Stimulated activated CD8-positive, alpha-beta memory T cell treated with anti-CD3 and anti-CD28 coated beads, Interleukin-2, amount 100 ng/mL, for 1 hour (primary cell): Measurements from ENCODE around the gene UCK1.

ENCODE experiments used
- DNase-seq, 2 donors: peaks; one replicate each; pipeline ENCODE4 v3.0.0-alpha.2; 2020; ENCODE audit warnings: low read depth in 2 of 2

UCK1 gene

DNA sequence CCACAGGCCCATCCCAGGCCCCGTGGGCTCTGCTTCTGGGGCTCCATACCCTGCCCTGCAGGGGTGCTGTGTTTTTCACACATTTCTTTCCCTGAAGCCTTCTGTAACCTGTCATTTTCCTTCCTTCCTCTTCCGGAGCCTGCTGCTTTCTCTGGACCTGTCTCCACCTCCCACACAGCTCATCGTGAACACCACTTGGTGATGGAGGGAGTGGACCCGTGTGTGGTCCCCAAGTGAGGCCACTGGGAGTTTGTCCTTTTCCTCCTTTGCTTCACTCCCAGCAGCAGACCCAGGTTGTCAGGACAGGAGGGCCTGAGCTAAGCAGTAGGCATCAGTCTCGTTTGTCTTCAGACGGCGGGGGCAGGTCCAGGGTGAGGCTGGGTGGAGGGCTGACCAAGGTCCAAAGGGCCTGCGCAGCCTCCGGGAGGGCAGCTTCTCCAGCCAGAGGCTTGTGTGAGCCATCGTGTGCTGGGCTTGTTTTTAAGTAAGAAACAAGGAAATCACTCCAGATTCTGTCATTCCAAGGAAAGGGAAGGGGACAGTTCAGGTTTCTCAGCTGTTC is 34.1 kb downstream of the UCK1 start:
- DNase-seq = no peak

DNA sequence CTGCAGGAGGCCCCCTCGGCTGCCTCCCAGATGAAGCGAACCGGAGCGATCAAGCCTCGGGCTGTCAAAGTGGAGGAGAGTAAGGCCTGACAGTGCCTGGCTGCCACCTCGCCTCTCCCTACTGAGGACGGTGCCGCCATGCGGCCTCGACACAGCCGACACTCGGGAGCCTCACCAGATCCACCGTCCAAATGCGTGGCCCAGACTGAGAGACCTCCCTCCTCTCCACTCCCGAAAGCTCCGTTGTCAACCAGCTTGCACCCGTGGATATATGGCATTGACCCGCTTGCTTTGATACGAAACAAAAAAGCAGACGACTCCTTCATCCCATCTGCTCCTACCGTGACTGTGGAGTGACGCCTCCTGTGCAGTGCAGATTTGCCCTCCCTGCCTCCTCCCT is 35.3 kb downstream of the UCK1 start:
- DNase-seq = no peak

DNA sequence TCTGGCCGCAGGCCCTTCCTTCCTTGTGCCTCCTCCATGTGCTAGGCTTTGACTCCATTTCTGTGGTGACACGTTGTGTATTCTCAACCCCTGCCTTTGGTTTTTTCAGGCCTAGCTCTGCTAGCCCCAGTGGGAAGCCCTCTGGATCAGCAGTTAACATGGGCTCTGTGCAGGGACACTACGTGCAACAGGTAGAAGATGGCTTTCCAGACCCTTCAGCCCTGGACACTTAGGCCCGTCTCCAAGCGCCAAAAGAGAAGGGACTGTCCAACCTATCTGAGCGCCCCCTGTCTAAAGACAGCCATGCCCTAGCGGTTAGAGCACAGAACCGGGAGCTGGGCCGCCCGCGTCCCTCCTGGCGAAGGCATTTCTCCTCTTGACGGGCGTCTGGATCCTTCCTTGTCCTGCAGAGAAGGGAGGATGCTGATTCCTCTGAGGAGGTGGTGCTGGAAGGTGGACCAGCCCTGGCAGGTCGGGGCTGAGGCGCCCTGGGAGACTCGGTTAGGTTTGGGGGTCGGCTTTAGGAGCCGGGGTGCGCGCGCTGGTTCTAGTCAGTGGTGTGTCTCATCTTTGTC is 36.7 kb downstream of the UCK1 start:
- no peak for DNase-seq

DNA sequence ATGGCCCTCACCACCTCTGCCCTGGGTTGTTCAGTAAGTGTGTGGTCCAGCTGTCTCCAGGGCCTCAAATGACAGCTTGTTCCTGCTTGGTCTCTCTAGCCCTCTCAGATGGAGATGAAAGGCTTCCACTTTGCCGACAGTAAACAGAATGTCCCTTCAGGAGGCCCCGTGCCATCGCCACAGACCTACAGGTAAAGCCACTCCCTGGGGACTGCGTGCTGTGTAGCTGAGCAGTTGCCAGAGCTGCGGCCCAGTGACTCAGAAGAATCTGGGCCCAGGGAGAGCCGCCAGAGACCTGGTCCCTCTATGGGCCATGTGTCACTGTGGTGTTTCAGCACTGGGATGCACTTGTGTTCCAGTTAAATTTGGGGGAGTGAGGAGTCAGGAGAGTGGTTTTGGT is 39.0 kb downstream of the UCK1 start:
- no peak for DNase-seq

DNA sequence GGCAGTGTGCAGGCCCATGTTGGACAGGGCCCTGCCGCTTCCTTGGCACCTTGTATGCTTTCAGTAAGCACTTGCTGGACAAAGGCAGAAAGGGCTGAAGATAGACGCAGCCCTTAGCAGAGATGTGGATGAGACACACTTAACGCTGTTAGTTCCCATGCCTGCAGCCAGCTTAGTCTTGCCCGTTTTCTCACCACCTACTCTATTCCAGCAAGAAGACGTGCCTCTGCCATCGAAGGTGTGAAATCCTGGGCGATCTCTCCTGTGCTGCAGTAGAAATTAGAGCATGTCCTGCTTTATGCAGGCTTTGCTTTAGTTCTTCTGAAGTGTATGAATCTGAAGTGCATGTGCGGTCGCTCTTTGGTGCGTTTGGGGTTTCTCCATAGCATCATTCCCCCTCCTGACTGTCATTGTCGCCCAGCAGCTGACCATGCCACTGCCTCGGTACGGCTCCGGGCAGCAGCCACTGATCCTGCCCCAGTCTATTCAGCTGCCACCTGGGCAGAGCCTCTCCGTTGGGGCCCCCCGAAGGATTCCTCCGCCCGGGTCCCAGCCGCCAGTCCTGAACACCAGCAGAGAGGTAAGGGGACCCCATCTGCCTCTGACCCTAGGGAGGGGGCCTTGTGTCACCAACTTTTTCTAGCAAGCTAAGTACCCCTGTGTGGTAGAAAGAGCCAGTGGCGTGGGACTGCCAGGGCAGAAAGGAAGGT is 39.9 kb downstream of the UCK1 start:
- DNase-seq = no peak

DNA sequence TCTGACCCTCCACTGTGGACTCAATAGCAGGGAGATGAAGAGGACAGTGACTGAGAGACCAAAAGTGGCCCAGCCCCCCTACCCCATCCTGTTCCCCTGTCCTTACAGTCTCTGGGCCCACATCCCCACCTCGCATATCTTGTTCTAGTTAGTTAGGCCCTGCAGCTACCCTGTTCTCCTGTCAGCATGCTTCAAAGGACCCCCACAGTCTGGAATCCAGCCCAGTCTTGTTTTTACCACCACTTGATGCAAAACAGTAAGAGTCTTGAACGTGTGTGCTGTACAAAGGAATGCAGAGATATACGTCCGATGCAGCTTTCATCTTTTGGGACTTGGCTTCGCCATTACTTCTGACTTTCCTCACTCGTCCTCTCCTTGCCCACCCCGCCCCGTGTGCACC is 40.5 kb downstream of the UCK1 start:
- no peak for DNase-seq

DNA sequence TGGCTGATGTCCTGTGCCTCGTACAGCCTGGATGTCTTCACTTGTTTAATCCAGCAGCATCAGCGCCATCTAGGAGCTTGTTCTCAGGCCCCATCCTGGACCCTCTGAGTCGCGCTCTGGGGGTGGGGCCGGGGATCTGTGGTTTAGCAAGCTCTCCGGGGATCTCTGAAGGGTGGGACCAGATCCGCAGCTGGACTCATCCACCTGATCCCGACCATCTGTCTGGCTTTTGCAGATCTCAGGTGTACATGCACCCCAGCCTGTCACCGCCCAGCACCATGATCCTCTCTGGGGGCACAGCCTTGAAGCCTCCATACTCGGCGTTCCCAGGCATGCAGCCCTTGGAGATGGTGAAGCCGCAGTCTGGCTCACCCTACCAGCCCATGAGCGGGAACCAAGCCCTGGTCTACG is 43.4 kb downstream of the UCK1 start:
- no peak for DNase-seq

DNA sequence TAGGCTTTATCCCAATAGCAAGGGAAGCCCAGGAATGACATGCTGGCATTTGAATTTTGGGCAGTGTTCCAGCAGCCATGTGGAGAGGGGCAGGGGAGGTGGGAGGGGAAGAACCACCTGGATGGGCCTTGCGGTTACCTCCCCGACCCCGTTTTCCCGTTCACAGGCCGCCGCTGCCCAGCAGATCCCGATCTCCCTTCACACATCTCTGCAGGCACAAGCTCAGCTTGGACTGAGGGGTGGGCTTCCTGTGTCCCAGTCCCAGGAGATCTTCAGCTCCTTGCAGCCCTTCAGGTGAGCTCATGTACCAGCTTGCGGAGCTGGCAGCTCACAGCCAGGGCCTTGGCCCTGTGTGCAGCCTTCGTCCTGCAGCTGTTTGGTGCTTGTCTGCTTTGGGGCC is 44.1 kb downstream of the UCK1 start:
- no peak for DNase-seq

DNA sequence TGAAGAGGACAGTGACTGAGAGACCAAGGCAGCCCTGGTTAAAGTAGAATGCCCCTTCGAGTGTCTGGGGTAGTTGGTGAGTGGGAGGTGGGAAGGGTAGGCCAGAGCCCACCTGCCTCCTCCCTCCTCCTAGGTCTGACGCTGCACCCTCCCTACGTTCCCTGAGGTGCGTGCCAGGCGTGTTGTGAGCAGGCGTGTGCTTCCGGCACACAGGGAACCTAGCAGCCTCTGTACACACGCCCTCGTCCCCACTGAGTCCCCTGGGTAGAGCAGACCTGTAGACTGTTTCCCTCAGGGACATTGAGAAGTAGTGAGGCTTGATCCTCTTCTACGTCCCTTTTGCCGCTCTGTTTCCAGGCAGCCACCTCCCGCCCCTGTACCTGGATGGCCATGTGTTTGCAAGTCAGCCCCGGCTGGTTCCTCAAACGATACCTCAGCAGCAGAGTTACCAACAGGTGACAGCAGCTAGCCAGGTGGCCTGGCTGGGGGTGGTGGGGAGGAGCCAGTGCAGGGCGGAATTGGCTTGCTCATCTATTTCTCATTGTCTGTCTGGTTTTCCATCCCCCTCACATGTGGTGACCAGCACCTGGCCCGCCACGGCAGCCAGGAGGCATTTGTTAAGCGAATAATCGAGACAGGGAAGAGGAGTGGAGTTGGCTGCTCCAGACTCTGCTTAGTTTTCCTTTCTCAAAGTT is 45.2 kb downstream of the UCK1 start:
- no peak for DNase-seq

DNA sequence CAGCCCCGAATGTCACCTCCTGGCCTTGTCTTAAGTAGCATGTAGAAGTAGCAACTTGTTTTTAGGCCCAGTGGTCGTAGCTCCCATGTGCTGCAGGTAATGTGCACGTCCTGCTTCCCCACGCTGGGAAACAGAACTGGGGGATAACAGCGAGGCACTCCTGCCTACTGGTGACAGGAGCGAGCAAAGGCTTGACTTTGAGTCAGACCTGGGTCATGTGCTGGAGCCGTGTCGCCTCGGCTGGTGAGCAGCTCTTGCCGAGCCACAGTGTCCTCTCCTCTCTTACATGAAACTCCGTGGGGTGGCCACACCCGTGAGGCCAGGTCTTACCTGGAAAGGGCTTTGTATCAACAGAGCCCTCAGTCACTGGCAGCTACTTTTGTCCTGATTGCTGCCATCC is 45.9 kb downstream of the UCK1 start:
- DNase-seq = no peak

DNA sequence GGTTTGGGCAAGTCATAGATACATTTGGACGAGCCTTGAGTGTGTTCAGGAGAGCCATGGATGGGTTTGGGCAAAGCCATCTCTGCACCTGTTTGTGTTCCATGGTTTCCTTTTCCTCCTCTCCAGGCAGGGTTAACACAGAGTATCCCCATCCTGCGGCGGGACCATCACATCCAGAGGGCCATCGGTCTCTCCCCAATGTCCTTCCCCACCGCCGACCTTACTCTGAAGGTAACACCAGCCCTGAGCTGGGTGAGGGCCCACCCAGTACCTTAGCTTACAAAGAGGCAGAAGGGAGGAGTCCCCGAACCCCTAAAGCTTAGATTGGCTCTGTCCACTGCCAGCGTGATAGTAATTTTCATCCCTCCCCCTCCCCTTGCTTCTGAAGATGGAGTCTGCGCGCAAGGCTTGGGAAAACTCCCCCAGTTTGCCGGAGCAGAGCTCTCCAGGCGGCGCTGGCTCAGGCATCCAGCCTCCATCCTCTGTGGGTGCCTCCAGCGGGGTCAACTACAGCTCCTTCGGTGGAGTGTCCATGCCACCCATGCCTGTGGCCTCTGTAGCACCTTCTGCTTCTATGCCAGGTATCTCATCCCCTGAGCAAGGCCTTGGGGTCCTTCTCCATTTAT is 46.4 kb downstream of the UCK1 start:
- no peak for DNase-seq

DNA sequence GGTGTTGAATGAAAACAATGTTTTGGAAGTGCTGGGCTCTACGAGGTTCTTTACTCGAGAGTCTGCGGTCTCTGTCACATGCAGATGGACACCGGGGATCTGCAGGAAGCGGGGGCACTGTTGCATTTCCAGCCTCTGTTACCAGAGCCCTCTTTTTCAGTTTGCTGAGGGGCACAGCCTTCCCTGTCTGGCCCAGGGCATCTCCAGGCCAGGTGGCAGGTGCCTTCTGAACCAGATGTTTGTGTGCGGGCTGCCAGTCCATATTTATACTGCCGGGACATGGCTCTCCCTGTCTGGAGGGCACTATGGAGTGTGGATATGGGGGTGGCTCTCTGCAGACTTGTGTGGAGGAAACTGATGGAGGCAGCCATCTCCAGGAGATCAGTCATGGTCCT is 47.0 kb downstream of the UCK1 start:
- no peak for DNase-seq

DNA sequence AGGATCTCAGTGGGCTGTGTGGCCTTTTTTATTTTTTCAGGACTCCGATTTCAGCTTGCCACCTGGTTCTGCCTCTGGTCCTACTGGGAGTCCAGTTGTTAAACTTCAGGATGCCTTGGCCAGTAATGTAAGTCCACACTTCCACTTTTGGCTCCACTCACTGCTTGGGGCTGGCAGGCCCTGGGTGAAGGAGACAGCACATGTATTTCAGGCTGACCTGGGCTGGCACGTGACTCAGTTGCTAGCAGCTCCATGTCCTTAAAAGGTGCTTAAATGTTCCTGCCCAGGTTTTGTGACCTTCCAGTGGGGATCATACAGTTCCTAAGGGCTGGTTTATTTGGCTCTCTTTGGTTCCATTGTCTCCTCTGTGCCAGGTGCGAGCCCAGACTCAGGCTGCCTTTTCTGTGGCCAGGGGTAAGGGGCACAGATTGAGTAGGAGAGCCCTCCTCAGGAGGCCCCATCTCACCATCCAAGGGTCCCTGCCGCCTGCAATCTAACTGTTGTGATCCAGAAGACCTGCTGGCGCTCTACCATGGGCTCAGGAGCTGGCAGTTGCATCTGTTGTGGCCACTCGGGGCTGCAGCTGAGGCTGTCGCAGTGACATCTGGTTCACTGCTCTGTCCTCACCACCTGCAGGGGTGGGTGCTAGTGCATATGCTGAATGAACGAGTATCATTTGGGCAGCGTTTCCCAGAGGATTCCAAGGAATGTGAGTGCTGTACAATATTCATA is 47.6 kb downstream of the UCK1 start:
- no peak for DNase-seq

DNA sequence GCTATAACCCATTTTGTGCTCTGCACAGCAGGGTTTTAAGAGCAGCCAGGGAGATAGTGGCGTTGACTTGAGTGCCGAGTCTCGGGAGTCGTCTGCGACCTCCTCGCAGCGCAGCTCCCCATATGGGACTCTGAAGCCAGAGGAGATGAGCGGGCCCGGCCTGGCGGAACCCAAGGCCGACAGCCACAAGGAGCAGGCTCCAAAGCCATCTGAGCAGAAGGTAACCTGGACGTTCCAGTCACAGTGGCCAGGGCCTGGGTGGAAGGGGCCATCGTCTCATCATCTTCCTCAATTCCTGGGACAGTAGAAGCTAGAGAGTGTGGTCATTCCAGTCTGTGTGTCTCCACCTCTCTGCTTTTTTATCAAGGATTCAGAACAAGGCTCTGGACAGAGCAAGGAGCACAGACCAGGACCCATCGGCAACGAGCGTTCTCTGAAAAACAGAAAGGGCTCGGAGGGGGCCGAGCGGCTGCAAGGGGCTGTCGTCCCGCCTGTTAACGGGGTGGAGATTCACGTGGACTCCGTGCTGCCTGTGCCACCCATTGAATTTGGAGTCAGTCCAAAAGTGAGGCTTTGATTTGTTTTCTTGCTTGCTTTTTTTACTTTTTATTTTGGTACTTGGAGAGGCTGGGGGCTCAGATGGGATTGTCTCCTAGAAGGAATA is 48.6 kb downstream of the UCK1 start:
- DNase-seq = no peak

DNA sequence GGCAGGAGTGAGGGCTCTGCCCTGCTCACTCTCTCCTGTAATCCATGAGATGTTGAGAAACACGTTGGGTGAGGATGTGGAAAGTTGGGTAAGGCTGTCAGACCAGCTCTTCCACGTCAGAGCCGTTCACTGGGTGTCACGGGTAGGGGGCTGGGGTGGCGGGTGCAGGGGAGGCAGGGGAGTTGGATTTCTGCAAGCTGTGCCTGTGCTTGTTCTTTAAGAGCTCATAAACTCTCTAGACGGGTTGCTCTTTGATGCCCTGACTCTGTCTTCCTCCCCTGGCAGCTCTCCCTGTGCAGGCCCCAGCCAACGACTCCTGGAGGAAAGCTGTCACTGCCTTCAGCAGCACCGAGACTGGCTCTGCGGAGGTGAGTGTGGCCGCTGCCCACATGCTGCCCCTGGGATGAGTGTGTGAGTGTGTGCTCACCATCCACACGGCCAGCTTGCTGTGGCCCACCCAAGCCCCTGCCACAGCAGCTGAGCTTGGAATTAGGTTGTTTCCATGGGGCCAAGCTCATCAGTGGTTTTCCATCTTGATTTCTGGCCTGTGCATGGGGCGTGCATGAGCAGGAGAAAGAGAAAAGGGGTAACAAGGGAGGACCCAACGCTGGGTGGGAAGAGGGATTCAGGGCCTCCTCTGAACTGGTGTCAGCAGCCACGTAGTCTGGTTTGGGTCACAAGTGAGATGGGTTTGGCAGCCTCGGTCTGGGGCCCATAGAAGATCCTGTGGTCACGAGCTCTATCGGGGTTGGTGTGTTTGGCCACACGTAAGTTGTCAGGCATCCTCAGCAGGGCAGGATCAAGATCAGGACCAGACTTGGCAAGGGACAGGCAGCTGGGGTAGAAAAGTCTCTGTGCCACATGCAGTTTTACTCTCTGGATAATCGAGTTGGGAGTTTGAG is 49.4 kb downstream of the UCK1 start:
- no peak for DNase-seq

DNA sequence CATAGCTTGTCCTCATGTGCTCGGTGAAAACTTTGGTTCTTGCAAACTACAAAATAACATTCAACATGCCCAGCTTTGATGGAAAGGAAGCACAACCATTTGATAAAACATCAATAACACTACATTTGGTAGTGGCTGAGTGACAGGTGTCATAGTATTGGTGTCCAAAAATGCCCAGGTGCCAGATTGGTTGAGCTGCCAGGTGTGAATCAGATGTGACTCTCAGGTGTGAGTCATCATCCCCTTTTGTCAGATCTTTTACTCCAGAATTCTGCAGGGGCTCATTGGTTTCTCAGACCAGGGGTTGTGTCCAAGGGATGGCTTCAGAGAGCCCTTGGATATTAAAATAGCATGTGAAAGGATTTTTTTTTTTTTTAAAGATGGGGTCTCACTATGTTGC is 50.8 kb downstream of the UCK1 start:
- no peak for DNase-seq

DNA sequence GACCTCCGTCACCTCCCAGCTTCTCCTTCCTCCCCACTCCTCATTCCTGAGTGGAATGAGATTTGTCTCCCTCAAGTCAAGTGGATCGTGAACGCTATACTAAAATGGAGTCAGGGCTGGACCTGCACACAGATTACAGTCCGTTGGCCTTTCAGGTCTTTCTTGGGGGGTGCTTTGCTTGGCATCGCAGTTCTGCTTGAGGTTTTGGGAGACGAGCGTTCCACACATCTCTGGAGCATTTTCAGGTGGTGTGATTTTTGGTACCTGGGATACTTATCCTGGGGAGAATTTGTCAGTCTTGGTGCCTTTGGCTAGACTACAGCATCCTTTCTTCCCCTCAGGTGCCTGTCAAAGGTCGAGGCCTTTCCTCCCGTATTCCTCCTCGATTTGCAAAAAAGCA is 52.2 kb downstream of the UCK1 start:
- no peak for DNase-seq

DNA sequence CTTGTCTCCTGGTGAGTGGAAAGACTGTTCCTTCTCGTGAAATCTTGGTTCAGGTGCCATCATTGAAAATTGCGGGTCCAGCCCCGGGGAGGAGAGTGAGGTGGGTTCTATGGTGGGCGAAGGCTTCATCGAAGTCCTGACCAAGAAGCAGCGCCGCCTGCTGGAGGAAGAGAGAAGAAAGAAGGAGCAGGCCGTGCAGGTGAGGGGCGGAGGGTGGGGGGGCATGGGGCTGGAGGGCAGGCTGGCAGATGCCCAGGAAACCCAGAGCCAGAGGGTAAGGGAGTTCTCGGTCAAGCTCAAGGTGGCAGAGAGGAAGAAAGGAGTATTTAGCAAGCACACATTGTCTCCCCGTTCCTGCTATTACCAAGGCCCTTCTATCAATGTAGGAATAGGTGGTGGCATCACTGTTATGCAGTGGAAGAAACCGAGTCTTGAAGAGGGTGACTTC is 52.6 kb downstream of the UCK1 start:
- peak; percentile 8 to 35 for DNase-seq

DNA sequence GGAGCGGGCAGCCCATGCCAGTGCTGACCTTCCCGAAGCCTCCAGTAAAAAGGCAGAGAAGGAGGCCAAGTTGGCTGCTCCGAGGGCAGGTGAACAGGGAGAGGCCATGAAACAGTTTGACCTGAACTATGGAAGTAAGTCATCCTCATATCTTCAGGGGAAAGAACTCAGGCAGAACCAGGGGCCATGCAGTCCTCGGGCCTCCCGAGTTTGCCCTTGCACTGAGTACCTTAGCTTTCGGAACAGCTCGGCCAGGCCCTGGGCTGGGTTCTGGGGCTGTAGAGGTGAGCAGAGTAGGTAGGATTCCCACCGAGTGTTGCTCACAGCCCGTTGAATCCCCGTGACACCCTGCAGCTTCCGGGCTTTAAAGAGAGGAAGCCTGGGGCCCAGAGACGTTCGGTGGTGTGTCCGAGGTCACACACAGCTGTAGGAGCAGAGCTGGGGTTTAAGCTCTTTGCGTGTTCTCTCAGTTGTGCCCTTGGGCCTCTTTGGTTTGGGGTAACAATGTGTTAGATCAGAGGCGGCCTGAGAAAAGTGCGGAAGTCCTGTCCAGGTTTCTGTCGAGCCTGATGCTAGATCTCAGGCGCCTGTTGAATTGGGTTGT is 53.1 kb downstream of the UCK1 start:
- DNase-seq = no peak

DNA sequence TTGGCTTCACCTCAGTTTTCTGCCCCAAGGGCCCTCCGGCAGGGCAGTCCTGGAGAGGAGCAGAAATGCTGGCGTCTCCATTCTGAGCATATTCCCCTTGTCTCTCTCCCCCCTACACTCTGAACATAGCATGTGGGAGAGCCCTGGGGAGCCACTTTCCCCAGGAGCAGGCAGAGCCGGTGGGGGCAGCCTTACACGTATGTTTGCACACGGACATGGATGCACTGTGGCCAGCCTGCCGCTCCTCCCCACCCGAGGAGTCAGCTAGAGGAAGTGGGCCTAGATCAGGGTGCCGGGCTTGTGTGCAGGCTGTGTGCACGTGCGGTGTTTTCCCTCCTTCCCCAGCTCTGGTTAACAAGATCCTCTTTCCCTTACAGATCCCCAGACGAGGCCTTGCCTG is 53.7 kb downstream of the UCK1 start:
- no peak for DNase-seq
